T-helper 9 cell (primary cell): ENCODE data around the gene RYR2.

ENCODE experiments used
- DNase-seq: peaks from one replicate; pipeline ENCODE4 v3.0.0-alpha.2; 2020

RYR2 gene

DNA sequence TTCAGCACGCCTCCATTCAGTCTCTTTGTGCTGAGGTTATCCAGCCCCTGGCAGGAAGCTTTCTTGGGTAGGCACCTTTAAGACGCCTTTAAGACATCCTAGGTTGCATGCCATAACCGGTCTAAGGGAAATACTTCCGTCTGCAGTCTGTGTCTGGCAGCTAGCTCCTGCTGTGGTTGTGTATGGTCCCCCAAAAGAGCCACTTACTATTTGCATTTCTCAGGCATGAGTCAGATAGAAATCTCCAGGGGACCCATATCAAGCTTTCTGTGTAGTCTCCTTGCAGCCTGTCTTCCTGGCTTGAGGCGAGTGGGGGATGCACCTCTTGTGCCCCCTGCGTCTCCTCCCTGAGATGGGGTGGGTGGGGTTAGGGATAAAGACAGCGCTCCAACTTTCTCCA is 10.0 kb upstream of the RYR2 start:
- DNase-seq, result no peak

DNA sequence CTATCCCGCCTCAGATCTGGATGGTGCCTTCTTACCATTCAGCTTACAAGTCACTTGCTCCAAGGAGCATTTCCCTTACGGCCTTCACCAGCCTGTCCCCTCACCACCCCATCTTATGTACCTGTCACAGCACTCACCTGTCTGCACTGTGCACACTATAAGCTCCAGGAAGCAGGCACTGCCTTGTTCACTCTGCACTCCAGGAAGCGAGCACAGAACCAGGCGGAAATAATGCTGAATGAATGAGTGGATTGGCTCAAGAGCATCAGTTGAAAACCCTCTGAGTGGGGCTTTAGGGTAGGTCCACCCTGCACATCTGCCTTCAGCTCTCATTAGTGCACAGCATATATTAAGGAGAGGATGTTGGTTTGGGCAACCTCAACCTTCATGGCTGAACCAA is 8.9 kb upstream of the RYR2 start:
- no peak for DNase-seq

- no peak for DNase-seq
Measured at GRCh38 chr1:237033804-237034203, 8.2 kb upstream of the RYR2 start.

- DNase-seq, result no peak
Measured at GRCh38 chr1:237035759-237036158, 6.2 kb upstream of the RYR2 start.

DNA sequence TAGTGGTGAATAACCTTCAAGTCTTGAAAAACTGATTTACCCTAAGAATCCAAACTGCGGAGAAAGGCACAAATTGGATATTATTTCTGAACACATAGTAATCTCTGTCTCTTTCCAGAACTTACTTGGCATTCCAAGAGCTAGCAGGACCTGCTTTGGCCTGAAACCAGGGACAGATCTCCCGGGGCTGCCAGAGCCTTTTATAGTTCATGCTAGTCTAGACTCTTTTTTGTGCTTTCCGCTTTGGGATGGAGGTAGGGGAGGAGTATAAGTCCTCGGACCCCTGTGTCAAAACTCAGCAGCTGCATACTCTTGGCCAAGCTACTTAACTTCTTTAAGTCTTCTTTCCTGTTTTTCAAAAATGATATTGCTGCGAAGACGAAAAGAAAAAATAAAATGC is 3.8 kb upstream of the RYR2 start:
- no peak for DNase-seq

- DNase-seq, result no peak
Measured at GRCh38 chr1:237040823-237041222, 1.2 kb upstream of the RYR2 start.

GRCh38 chr1:237041461-237041794 is 556 bp upstream of the RYR2 start:
- DNase-seq, result no peak

GRCh38 chr1:237042526-237042891 is 525 bp downstream of the RYR2 start:
- DNase-seq, result no peak

- DNase-seq, result no peak
Measured at GRCh38 chr1:237042892-237043576, 1.1 kb downstream of the RYR2 start.

GRCh38 chr1:237043846-237044636 is 2.1 kb downstream of the RYR2 start:
- DNase-seq, result no peak

GRCh38 chr1:237045278-237046016 is 3.5 kb downstream of the RYR2 start:
- DNase-seq, result no peak

- DNase-seq, result no peak
Measured at GRCh38 chr1:237048803-237049202, 6.8 kb downstream of the RYR2 start.

DNA sequence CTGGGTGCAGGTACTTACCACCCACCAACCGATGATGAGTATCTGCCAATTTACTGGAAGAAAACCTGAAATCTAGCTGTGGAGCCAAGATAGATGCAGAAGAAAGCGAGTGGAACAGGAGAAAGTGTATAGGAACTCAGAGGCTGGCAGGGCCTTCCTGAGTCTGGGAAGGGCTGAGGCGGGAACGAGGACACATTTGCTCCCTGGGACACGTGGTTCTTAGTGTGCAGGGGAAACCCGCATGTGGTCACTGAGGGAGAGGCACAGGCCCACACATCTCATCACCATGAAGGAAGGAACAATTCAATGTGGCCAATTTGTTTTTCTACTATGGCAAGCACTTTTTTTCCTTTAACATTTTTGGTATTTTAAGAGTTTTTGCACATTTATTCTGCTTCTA is 8.2 kb downstream of the RYR2 start:
- no peak for DNase-seq

DNA sequence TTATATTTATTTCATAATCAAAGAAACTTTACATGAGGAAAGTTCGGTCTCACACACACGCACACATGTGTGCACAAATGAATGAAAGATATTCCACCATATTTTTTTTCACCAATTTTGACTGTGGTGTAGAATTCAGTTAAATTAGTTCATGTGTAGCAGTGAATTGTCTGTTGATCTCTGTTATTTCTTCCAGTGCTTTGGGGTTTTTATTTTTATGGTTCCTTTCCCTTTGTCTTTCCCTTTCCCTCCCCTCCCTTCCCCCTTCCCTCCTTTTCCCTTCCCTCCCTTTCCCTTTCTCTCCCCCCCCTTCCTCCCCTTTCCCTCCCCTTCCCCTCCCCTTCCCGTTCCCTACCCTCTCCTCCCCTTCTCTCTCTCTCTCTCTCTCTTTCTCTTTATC is 8.9 kb downstream of the RYR2 start:
- DNase-seq, result no peak

DNA sequence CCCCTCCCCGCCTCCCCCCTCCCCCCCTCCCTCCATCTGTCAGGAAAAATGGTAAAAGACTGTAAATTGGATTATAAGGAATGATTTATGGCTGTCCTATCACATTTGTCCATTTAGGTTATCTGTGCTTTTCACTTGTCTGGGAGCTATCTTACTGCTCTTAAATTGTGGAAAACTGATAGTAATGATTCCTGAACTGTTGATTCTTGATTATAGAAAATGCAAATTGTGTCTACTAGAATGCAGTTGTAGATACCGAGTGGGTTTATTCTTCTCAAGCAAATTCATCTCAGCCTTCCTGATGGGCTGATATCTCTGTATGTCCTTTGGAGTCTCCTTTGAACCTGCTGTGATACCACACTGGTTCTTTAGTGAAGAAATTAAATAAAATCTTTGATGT is 12.3 kb downstream of the RYR2 start:
- no peak for DNase-seq

DNA sequence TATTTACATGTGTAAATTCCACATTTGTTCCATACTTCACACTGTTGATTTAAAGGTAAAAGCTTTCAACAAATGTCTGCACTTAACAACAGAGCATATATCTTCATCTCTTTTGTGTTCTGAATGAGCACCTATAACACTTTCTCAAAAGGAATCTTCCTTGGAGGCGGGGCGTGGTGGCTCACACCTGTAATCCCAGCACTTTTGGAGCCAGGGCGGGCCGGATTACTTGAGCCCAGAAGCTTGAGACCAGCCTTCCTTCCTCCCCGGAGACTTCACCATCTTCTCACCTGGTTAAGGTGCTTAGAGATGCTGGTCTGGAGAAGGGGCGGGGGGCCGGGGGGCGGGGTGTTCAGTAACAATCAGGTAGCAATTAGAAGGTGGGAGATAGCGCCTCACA is 16.5 kb downstream of the RYR2 start:
- DNase-seq, result no peak

DNA sequence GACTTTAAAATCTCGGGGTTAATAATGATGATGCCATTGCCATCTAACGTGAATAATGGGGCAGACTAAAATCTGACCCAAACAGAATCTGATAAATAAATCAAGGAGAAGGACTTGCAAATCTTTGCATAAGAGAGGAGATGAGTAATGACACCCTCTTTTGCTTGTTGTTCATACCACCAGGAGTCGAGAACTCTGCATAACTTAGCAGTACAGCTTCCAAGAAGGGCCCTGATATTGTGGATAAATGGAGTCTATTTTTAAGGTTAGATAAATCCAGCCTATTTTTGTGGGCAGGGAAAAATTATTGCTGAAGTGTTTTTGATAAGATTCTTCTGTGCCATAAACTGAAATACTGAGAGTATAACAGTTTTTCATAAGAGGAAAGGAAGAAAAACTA is 17.3 kb downstream of the RYR2 start:
- DNase-seq, result no peak

DNA sequence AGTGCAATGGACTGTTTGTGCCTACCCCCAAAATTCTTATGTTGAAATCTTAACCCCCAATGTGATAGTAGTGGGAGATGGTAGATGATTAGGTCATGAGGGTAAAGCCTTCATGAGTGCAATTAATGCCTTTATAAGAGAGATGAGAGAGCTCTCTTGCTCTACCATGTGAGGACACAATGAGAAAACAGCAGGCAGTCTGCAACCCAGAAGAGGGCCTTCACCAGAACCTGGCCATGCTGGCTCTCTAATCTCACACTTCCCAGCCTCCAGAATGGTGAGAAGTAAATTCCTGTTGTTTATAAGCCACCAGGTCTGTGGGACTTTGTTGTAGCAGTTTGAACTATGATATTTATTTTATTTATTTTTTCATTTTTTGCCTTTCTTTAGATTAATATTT is 21.0 kb downstream of the RYR2 start:
- DNase-seq, result no peak

DNA sequence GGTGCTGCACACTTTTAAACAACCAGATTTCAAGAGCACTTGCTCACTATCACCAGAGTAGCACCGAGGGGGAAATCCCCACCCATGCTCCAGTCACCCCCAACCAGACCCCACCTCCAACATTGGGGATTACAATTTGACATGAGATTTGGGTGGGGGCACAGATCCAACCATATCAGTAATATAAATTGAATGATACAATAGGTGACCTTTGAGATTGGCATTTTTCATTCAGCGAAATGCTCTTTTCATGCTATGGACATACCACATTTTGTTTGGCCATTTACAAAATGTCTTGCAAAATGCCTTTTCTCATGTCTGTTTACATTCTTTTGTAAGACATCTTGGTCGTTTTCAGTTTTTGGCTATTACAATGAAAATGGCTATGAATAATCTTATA is 23.9 kb downstream of the RYR2 start:
- no peak for DNase-seq

GRCh38 chr1:237070519-237070918 is 28.5 kb downstream of the RYR2 start:
- no peak for DNase-seq

GRCh38 chr1:237071641-237072420 is 29.8 kb downstream of the RYR2 start:
- no peak for DNase-seq

DNA sequence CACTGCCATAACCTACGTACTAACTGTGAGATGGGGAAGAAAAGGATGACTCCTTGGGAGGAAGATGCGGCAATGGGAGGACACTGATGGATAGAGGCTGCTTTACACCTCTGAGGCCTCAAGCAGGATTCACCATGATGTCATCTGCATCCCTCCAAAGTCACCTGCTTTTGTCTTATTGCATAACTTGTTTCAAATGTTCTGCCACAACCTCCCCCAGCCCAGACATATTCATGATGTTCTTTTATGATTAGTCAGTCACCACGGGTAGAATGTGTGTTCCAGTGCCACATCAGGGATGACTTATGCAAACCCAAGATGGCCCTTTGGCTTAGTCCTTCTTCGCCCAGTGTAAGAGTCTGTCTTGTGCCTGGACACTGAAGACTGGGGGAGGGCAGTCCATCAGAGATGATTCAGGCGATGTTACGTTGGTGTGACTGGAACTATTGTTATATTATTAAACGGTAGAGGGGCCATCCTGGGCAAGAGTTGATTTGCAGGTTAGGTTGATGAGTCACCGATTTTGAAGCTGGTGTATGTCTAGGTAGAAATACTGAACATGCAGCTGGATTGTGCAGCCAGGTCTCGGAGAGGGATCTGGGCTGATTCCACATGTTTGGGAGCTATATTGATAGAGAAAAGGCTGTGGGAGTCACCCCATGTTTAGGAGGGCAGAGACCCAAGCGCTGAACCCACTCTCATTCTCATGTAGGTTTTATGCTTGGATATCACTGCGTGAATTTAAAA is 32.6 kb downstream of the RYR2 start:
- no peak for DNase-seq
